Mammary epithelial cell (primary cell): Measurements from ENCODE around the gene STAMBPL1.

Experiments used
- EZH2 ChIP-seq: IDR thresholded peaks from 2 replicates; pipeline ENCODE4 v1.6.1; 2012; ENCODE audit warnings: low read length, inconsistent platforms, borderline replicate concordance
- TF ChIP-seq, protein P1 (sequence below), 2 donors: IDR thresholded peaks in 1 of 2; conservative IDR thresholded peaks in 1 of 2; 2 replicates each; pipeline ENCODE4 v1.5.1; 2011 to 2012; ENCODE audit warnings: inconsistent platforms in 2 of 2, low read length in 2 of 2, mild to moderate bottlenecking in 2 of 2, control low read depth in 1 of 2, low read depth in 1 of 2; ENCODE audit not compliant: insufficient read depth in 1 of 2; ENCODE audit errors: extremely low read depth in 1 of 2

DNA sequence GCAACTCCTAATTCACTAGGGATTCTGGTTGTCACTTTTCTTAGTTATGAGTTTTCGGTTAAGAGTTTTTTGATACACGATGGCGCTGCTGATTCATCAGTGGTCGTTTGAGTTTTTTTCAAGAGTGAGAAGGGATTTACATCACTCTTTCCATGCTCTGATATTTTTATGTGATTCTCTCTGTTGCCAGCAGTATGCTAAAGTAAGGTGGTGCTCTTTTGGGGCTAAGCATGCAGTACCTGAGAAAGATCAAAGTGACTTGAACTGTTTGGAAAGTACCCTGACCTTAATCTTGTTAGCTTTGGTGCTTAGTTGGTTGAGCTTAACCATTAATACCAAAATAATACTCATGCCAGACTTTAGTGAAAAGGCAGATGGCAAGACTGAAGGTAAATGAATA, 28.1 kb downstream of the STAMBPL1 start:
- no peak for TF ChIP-seq EZH2
- TF ChIP-seq, protein P1, sequence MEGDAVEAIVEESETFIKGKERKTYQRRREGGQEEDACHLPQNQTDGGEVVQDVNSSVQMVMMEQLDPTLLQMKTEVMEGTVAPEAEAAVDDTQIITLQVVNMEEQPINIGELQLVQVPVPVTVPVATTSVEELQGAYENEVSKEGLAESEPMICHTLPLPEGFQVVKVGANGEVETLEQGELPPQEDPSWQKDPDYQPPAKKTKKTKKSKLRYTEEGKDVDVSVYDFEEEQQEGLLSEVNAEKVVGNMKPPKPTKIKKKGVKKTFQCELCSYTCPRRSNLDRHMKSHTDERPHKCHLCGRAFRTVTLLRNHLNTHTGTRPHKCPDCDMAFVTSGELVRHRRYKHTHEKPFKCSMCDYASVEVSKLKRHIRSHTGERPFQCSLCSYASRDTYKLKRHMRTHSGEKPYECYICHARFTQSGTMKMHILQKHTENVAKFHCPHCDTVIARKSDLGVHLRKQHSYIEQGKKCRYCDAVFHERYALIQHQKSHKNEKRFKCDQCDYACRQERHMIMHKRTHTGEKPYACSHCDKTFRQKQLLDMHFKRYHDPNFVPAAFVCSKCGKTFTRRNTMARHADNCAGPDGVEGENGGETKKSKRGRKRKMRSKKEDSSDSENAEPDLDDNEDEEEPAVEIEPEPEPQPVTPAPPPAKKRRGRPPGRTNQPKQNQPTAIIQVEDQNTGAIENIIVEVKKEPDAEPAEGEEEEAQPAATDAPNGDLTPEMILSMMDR (conservative IDR thresholded peaks at IDR 0.05 in 1 of 2, IDR thresholded peaks at IDR 0.05 in 1 of 2; ENCODE audit: extremely low read depth in 1 of 2, insufficient read depth in 1 of 2, low read depth in 1 of 2, low read length in 2 of 2) = no peak
